ENCODE measurements around the gene DLL1. TPM values are rescaled to one million over a fixed set of nuclear protein-coding genes. Genes with fewer than 3 reads are reported as not detected.

The DLL1 gene
- total RNA-seq, 1 experiment from 2014 or later = 4.7 TPM

DNA sequence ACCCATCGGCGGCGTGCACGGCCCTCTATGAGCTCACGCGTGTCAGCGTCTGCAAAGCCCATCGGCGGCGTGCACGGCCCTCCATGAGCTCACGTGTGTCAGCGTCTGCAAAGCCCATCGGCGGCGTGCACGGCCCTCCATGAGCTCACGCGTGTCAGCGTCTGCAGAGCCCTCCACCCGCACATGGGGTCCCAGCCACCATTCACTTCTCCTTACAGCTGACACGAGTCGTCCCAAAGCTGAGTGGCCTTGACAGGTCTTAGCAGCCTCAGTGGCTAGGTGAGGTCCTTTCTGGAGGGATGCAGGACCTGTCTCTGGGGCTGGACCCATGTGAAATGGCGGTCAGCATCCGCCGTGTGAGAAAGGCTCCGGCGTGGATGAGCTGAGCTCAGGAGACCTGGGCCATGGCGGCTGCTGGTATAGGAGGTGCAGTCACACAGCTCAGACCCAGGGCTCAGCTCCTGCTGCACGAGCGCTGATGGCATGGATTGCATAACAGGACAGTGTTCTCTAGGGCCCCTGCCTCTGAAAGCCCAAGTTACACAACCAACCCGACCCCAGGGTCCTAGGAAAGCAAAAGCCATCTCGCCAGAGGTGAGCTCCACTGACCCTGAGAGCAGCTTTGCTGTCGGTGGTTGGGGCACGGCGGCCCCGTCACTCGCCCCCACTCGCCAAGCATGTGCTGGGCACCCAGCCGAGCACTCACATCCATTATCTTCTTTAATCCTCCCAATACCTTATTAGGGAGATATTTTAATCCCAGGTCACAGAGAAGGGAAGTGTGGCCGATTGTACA is 38.9 kb downstream of the DLL1 start:
- DNase-seq (ENCODE audit: low spot score) = no peak

DNA sequence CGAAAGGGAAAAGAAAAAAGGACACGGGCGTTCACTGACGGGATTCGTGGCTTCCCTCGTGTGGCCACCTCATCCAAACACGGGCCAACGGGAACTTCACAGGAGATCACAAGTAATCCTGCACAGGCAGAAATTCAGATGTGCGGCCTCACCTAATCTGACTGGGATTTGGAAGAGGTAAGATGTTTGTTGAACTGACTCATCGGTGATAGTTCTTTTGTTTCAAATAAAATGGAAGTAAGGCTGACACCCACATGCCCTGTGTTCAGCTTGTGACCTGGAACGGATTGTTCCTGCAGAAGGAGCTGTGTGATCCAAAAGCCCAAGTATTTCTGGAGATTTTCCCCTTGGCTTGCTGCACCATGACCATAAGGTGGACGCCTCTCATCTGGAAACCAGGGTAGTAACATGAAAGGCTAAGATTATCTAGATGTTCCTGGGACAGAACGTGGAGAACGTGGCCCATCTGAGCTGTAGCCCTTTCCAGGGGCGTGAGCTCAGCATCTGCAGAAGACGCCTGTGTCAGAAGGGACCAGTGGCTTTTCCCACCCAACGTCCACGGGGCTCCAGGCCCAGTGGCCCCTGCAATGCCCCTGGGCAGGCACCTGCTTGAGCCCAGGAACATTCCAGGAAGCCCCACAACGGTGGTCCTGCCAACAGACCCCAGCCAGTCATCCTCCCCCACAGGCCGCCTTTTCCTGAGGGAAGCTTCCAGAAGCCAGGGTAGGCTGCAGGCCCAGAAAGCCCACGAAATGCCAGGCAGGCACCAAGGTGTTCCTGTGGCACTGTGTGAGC is 39.7 kb downstream of the DLL1 start:
- DNase-seq (ENCODE audit: low spot score) = no peak

DNA sequence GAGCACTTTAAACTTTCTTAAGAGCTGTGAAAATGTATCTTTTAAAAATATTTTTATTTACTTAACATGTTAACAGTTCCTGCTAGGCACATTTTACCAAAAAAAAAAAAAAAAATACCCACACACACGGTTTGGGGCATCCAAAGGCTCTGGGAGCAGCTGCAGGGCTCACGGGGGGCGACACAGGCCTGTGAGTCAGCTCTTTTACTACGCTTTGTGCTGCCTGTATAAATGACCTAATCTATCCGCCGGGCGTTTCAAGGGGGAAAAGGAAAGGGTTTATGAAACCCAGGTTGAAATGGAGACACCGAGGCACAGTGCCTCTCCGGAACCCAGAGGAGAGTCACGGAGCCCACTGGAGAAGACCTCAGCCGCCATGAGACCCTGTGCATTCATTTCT is 40.4 kb downstream of the DLL1 start:
- DNase-seq (ENCODE audit: low spot score) = no peak

DNA sequence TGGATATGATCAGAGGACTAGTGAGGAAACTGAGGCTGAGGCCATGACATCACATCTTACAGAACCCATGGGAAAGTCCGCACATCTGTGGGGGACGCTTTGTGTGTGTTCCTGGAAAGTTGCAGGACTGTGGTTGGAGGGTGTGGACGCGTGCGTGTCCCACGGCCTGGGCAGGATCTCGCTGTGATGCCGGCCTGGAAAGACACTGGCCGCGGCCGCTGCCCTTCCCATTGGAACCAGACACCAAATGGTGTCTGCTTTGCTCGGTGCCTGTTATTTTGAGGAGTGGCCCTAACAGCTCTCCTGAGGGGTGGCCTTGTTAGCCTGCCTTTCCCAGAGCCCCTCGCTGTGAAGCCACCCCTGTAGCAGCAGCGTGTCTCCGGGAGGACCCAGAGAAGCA is 41.1 kb downstream of the DLL1 start:
- DNase-seq (ENCODE audit: low spot score) = no peak

DNA sequence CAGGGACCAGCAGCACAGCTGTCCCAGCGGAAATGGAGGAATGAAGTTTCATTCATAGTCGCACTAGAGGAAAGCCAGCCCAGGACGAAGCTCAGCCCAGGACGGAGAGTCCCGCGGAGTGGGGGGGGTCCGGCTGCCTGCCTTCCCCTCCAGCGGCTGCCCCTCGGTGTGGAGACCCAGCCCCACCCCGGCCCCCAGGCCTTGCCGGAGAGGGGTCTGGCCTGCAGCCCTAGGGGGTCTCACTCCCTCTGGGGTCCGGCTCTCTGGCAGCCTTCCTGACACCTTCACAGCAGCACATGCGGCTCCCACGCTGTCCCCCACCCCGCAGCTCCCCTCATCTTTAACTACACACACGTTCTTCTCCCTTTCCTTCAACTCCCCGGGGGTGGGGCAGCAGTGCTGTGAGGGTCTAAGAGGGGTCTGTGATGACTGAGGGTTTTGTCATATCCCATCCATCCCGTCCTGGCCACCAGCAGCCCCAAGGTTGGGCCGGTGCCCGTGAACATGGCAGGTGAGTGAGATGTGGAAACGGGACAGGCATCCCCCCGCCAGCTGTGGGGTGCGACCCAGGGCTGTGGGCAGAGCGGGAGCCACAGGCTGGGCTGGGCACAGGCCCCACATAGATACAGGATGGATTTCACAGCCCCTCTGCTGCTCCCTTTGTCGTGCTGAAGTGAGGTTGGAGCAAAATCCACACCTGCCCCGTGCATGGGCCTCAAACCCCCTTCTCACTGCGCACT is 41.8 kb downstream of the DLL1 start:
- DNase-seq (ENCODE audit: low spot score) = no peak

DNA sequence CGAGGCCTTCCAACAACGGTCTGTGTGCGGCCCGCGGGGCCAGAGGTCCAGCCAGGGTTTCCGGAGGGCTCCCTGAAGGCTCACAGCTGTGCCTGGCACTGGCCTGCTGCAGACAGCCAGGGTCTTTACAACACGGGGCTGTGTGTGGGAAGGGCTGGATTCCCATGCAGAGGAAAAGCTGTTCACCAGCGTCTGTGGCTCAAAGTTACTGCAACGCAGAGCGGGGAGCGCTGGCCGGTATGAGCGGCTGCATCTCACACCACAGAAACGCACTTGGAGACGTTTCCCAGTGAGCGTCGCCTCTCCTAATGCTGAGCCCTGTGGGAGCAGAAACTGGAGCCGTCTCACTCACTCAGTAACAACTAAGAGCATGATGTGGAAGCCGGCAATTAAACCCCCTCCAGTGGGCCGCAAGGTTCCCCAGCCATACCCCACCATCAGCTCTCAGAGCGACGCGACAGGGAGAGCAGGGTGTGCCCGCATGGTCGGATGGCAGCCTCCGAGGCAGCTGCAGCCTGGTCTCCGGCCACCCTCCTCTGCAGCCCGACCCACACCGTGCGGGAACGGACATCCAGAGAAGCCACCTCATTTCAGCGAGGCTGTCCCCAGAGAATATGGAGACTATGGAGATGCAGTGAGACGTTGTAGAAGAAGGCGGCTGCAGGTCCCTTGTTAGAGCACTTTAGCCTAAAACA is 42.6 kb downstream of the DLL1 start:
- no peak for DNase-seq (ENCODE audit: low spot score)

DNA sequence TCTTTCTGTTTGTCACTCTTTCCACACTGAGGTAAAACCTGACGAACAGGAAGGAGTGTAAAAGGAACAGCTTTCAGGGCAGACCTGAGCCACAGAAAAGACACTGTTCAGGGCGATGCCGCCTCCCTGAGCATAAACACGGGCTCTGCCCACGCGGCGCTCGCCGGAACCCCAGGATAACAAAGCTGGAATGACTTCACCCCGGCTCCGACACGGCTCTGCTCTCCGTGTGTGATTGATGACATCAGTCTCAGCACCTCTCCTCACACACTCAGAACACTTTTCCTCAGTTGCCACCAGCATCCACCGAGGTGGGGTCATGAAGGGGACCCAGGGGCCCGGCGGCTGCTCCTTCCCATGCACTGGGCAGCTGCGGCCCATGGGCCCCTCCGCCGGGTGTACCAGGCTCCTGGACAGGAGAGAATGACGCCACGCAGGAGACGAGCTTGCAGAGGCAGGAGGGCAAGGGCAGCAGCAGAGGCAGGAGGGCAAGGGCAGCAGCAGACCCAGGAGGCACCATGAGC is 43.6 kb downstream of the DLL1 start:
- no peak for DNase-seq (ENCODE audit: low spot score)

DNA sequence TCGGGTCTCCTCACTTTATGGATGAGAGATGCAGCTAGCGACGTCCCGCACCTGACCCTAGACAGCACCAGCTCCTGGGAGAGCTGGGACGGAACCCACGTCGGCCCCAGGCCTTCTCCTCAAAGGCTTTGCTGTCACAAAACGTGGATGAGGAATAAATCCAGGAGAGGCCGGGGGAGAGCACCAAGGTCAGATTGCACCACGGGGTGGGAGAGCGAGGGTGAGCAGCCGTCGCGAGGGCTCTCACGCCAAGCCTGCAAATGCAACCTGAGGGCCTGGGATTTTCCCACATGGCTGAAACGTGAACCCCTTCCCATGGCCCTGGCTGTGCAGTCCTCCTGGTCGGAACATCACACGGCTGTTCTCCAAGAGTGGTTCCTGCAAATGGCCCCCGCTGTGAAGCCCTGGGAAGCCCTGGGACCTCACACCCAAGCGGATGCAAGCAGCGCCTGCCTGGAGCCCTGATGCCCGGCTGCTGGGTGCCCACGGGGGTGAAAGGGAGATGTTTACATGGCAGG is 45.3 kb downstream of the DLL1 start:
- DNase-seq (ENCODE audit: low spot score) = no peak

DNA sequence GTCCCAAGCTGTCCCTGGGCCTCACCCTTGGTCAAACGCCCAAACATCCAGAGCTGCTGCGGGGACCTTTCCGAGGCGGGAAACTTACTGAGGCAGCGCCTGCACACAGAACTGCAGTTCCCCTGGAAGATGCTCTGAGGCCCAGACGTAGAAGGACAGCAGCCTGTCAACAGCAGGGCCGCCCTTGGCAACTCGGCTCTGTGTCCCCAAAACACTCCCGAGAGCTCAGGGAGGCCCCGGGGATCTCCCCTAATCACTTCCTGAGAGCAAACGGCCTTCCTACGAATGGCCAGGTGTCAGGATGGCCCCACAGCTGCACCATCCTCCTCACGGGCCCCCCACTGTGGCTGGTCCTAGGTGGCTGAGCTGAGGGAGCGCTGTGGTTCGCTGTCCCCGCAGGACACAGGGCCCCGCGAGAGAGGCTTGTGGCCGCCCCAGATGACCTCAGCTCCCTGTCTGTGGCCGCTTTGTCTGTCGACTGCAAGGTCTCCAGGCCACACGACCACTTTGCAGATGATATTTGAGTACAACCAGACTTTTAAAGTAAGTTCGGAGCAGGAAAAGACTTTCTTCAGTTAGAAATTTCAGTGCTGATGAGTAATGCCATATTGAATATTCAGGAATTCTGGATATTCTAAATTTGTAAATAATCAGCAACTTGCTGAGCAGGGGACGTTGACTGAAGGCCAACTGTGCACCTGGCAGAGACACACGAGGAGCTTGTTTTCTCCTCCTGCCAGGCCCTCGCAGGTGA is 46.0 kb downstream of the DLL1 start:
- no peak for DNase-seq (ENCODE audit: low spot score)

DNA sequence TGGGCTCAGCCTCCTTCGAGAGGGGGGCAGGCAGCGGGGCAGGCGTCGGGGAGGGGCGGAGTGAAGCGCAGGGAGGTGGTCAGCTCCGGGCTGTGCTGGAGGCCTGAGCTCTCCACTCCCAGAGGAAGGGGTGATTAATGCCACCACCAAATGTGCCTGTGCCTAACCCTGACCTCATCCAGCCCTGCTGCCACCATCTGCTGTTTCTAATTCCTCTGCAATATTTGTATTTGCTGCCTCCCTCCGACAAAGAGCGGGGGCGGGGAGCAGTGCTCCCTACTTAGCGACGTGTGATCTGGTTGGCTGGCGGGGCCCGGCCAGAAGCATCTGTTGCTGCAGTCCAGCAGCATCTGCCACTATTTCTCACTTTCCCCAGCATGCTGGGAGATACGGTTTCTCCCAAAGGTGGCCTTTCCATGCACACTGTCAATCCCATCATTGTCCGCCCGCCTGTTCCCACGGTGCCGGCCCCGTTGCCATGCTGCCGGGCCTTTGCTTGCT is 47.0 kb downstream of the DLL1 start:
- DNase-seq (ENCODE audit: low spot score) = no peak

DNA sequence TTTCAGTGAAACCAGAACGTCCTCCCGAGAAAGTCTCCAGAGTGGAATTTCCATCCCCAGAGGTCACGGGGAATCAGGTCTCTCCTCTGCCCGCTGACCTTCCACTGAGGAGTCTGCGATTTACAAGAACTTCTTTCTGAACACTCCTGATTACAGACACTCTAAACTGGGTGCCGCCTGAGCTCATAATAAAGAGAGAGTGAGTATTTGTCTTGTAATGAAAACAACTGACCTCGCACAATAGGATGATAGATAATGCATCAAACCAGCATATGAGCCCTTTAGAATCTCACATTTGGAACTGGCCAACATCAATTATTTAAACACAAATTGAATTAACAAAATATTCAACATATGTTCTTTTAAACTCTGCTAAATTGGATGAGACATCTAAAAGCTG is 47.5 kb downstream of the DLL1 start:
- DNase-seq (ENCODE audit: low spot score) = no peak

DNA sequence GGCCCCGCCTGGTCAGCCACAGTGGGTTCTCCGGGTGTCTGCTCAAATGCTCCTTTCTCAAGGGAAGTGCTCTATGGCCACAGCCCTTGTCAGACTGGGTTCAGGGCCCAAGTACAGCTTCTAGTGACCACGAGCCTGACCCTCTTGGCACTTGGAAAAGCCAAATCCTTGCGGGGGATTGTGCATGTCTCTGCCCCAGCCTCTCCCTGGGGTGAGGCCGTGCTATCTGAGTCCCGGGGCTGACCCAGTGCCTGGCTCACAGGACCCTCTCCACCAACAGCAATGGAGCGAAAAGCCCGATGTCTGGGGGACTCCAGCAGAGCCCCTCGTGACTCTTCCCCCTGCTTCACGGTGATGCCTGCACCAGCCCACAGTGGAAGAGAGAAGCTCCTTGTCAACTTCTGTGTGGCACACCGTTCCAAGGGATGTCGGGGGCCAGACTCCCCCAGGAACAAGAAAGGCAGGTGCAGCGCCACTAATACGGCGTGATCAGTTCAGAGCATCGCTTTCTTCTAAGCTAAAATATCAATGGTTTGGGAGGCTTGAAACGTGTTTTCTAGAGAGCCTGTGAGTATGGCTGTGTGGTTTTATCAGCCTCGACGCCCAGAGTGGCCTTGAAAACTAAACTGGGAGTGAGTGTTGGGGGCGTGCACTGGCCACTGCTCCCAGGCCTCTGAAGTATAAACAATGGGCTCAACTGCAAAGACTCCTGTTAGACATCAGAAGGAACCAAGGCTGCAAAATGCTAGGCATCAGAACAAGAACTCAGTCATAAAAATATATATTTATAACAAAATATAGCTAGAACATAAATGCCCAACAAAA is 51.9 kb downstream of the DLL1 start:
- no peak for DNase-seq (ENCODE audit: low spot score)

DNA sequence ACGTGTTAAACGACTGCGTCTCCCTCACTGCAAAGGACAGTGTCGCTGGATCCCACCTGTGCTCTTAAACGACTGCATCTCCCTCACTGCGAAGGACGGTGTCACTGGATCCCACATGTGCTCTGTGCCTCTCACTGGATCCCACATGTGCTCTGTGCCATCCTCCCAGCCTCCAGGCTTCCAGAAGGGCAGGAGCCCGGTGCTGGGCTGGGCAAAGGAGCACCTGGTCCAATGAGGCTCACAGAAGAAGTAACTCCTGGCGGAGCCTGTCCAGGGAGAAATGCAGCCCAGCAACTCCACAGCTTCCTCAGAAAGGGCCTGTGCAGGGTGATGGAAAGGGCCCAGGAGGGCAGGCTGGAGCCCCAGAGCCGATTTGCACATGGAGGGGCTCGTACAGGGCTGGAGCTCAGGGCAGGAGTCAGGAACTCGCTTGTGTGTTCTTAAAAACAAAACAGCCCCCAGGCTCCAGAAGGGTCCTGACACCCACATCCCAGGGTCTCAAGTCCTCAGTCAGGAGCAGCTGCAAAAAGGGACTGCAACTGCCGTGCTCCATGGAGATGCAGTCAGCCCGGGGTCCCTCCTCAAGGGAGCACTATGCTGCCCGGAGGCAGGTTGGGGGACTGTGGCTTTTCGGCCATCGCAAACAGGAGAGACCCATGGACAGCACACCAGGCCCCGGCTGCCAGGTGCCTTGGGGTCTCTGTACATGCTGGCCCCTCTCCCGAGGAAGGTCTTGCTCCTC is 52.7 kb downstream of the DLL1 start:
- no peak for DNase-seq (ENCODE audit: low spot score)

DNA sequence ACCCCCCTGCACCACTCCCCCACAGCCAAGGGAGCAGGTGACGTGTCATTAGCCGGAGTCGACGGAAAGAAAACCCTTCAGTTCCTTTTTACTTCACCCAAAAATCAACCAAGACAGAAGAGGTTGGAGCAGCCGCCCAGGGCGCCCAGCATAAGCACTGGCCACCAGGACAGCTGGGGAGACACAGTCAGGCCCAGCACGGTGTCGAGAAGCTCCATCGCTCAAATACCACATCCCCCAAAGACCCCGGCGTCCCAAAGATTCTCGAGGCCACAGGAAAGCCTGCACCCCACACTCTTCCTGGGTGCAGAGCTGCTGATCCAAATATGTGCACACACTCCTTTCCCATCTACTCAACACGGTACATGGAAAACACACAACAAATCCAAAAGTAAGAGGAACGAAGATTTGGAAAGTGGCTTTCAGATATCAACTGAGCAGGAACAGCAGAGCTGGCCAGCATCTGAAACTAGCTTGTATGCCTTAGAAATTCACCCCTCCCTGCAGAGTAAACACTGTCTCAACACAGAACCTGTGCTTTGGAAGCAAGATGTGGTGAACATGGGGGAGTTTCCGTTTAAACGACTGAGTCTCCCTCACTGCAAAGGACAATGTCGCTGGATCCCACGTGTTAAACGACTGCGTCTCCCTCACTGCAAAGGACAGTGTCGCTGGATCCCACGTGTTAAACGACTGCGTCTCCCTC is 54.6 kb downstream of the DLL1 start:
- DNase-seq (ENCODE audit: low spot score) = no peak

DNA sequence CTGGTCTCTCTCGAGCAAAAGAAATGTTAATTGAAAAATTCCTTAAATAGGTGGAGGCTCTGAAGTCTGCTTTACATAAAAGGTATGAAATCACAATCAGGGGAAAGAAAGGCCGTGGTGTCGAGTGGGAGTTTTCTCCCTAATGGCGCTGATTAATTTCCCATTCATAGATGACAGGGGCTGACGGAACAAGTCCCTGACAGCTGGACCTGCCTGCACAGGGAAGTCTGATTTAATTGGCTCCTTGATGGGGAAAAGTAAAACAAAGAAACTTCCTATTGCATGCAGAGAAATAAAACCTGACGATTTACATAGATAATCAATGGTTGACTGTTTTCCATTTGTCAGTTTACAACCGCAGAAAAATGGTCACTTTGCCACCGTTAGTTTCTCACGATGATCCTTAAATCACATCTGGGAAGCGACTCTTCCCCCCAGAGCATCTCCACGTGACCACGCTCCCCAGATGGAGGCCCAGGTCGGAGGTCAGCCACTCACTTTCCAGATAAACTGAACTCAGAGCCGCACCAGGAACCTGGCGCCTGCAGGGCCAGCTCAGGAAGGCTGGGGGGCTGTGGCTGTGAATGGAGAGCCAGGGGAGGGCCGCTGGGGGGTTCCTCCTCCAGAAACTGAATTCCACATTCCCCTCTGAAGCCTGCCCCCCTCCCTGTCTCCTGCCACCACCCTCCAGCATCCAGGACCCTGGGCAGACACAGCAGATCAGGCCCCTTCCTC is 55.3 kb downstream of the DLL1 start:
- DNase-seq (ENCODE audit: low spot score) = no peak

DNA sequence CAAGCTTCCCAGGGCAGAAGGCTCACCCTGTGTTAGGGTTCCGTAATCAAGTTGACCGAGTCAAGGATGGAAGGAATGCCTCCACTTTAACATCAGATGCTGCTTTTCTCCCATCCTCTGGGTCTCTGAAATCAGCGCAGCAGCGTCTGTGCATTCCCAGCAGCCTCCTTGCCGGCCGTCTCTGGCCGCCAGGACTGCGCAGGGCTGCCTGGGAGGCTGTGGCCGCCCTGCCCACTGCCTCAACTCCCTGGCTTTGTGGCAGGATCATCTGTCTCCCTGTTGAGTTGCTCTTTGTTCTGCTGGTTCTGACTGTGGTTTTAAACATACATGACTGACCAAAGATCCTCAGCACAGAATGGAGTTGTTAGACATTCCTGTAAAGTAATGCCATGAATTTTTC is 56.5 kb downstream of the DLL1 start:
- no peak for DNase-seq (ENCODE audit: low spot score)
